Activated CD8-positive, alpha-beta memory T cell treated with anti-CD3 and anti-CD28 coated beads, Interleukin-2, amount 10 ng/mL, durations not matched to agents 7 days and 5 days (primary cell): Measurements from ENCODE around the gene CARM1. TPM values are rescaled to one million over a fixed set of nuclear protein-coding genes. Genes with fewer than 3 reads are reported as not detected.
"Not testable (repeated sequence)": the region's sequence is repeated elsewhere in the genome, so short reads cannot be mapped to it uniquely, and the experiment has no call there.

Experiments
- ATAC-seq: fragments of 150-1000 bp; cut with Tn5 transposase; one replicate; pipeline ENCODE4 v1.10.0; 2021; ENCODE audit warnings: moderate library complexity
- CTCF ChIA-PET: fragments of 350-600 bp; sonication (Branson Sonifier 250); formaldehyde crosslinking; loops from one replicate; lab custom pipeline; 2021; ENCODE audit warnings: antibody characterized with exemption; lab: Charles Lee
- DNase-seq: peaks from one replicate; pipeline ENCODE4 v3.0.0-alpha.2; 2020
- H3K27ac Mint-ChIP-seq: one replicate; pipeline ENCODE4 v1.8.0; 2021; ENCODE audit warnings: mild to moderate bottlenecking, mixed read lengths
- H3K27me3 Mint-ChIP-seq: one replicate; pipeline ENCODE4 v1.8.0; 2021; ENCODE audit warnings: mixed read lengths
- H3K36me3 Mint-ChIP-seq: one replicate; pipeline ENCODE4 v1.8.0; 2021; ENCODE audit warnings: mild to moderate bottlenecking, mixed read lengths
- H3K4me1 Mint-ChIP-seq: one replicate; pipeline ENCODE4 v1.8.0; 2021; ENCODE audit warnings: mixed read lengths
- H3K4me3 Mint-ChIP-seq: one replicate; pipeline ENCODE4 v1.8.0; 2021; ENCODE audit warnings: mild to moderate bottlenecking, moderate library complexity, mixed read lengths
- H3K9me3 Mint-ChIP-seq: one replicate; pipeline ENCODE4 v1.8.0; 2022; ENCODE audit warnings: low read depth, mixed read lengths
- total RNA-seq, 2 experiments: library from RNA; stranded (reverse); gene quantifications; one replicate each; pipeline ENCODE4 v1.2.3, GENCODE V29; 2021

The CARM1 gene
- total RNA-seq, 2 experiments from 2014 or later: 38.5 to 48.1 TPM

DNA sequence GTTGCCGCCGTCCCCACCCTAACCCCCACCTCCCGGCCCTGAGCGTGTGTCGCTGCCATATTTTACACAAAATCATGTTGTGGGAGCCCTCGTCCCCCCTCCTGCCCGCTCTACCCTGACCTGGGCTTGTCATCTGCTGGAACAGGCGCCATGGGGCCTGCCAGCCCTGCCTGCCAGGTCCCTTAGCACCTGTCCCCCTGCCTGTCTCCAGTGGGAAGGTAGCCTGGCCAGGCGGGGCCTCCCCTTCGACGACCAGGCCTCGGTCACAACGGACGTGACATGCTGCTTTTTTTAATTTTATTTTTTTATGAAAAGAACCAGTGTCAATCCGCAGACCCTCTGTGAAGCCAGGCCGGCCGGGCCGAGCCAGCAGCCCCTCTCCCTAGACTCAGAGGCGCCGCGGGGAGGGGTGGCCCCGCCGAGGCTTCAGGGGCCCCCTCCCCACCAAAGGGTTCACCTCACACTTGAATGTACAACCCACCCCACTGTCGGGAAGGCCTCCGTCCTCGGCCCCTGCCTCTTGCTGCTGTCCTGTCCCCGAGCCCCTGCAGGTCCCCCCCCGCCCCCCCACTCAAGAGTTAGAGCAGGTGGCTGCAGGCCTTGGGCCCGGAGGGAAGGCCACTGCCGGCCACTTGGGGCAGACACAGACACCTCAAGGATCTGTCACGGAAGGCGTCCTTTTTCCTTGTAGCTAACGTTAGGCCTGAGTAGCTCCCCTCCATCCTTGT lies 50.7 kb downstream of the CARM1 start:
- H3K4me1 Mint-ChIP-seq: no peaks in the 10 kb centered on the region
- no peaks in the 10 kb centered on the region for H3K9me3 Mint-ChIP-seq
- CTCF ChIA-PET: no interaction called here
- no peaks in the 10 kb centered on the region for H3K27me3 Mint-ChIP-seq
- H3K36me3 Mint-ChIP-seq: no peaks in the 10 kb centered on the region
- no peak for DNase-seq
- H3K4me3 Mint-ChIP-seq: no peak overlapping the region
- ATAC-seq: no peak
- H3K27ac Mint-ChIP-seq: no peak overlapping the region

DNA sequence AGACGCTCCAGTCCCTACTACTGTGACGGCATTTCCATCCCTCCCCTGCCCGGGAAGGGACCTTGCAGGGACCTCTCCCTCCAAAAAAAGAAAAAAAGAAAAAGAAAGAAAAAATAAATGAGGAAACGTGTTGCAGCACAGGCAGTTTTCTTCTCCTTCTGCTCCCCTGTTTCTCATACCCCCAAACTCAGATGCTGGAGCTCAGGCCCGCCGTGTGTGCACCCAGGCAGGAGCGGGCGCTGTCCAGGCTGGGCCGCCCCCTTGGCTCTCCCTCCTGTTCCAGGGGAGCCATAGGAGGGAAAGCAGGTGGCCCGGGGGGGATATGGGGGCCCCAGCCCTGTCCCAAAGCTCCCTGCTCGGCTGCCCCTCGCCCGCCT lies 51.3 kb downstream of the CARM1 start:
- H3K9me3 Mint-ChIP-seq: no peaks in the 10 kb centered on the region
- DNase-seq (no peak), ATAC-seq (no peak)
- no peaks in the 10 kb centered on the region for H3K27me3 Mint-ChIP-seq
- H3K27ac Mint-ChIP-seq: no peak overlapping the region
- H3K36me3 Mint-ChIP-seq: no peaks in the 10 kb centered on the region
- peaks cover 5% of the 10 kb centered on the region for H3K4me1 Mint-ChIP-seq
- H3K4me3 Mint-ChIP-seq: no peak overlapping the region
- CTCF ChIA-PET: no interaction called here

GRCh38 chr19:10923260-10924112 lies 52.1 kb downstream of the CARM1 start:
- no peak for ATAC-seq
- DNase-seq: no peak
- H3K27me3 Mint-ChIP-seq: no peaks in the 10 kb centered on the region
- no peaks in the 10 kb centered on the region for H3K9me3 Mint-ChIP-seq
- H3K4me1 Mint-ChIP-seq: peaks cover 8% of the 10 kb centered on the region
- no peak overlapping the region for H3K27ac Mint-ChIP-seq
- H3K36me3 Mint-ChIP-seq: no peaks in the 10 kb centered on the region
- CTCF ChIA-PET: no interaction called here
- no peak overlapping the region for H3K4me3 Mint-ChIP-seq

DNA sequence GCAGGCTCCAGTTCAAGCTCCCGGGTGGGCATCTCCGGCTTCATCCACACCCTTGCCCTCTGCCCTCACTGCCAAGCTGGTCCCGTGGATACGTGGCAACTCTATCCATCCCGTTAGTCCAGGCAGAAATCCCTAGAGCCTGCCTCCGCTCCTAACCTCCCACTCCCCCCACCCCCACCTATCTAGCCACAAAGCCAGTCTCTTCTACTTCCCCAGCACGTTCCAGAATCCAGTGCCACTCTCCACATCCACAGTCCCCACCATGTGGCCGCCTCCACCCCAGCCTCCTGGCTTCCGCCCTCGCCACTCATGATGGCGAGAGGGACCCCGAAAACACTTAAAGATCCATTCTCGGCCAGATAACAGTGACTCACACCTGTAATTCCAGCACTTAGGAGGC lies 53.2 kb downstream of the CARM1 start:
- Mint-ChIP-seq H3K4me3 (no peak overlapping the region), H3K27ac (no peak overlapping the region), H3K36me3 (no peaks in the 10 kb centered on the region), H3K9me3 (no peaks in the 10 kb centered on the region), H3K4me1 (peaks cover 11% of the 10 kb centered on the region), H3K27me3 (no peaks in the 10 kb centered on the region)
- CTCF ChIA-PET: no interaction called here
- DNase-seq (no peak), ATAC-seq (no peak)

GRCh38 chr19:10927730-10928562 lies 56.6 kb downstream of the CARM1 start:
- Mint-ChIP-seq H3K27me3 (no peaks in the 10 kb centered on the region), H3K36me3 (peaks cover 8% of the 10 kb centered on the region), H3K4me3 (peak overlapping the region; percentile 86), H3K27ac (peak overlapping the region; percentile 83), H3K4me1 (peaks cover 25% of the 10 kb centered on the region), H3K9me3 (no peaks in the 10 kb centered on the region)
- no peak for DNase-seq
- CTCF ChIA-PET: interaction anchor here (0.5 to 2.0 kb wide), 5 partner anchors 9 to 400 kb away, joined by 3 to 9 read pairs (median 6); no protein-coding TSS in a partner anchor
- peak; percentile 1 for ATAC-seq

GRCh38 chr19:10928563-10929401 lies 57.4 kb downstream of the CARM1 start, which contains the start of the genes TIMM29 and YIPF2:
Gene TIMM29 (plus strand): TSS chr19:10928811. CDS start chr19:10928823, 12 bp downstream.
Gene YIPF2 (minus strand): TSS chr19:10928639. CDS start chr19:10928410, 229 bp downstream.
- ATAC-seq: peak; percentile 90
- H3K4me1 Mint-ChIP-seq: peaks cover 25% of the 10 kb centered on the region
- H3K36me3 Mint-ChIP-seq: peaks cover 8% of the 10 kb centered on the region
- H3K27me3 Mint-ChIP-seq: no peaks in the 10 kb centered on the region
- peak within 1 kb of the TSS; percentile 83 for H3K27ac Mint-ChIP-seq
- H3K4me3 Mint-ChIP-seq: peak within 1 kb of the TSS; percentile 86
- DNase-seq: peak; percentile 97
- no peaks in the 10 kb centered on the region for H3K9me3 Mint-ChIP-seq
- CTCF ChIA-PET: interaction anchor here (1.2 to 3.5 kb wide), 3 partner anchors 8 to 56 kb away, joined by 3 to 26 read pairs (median 9); no protein-coding TSS in a partner anchor

GRCh38 chr19:10929402-10929794 lies 58.0 kb downstream of the CARM1 start:
- H3K4me1 Mint-ChIP-seq: peaks cover 25% of the 10 kb centered on the region
- CTCF ChIA-PET: interaction anchor here (0.9 to 3.5 kb wide), 2 partner anchors 11 to 13 kb away, joined by 3 to 26 read pairs; no protein-coding TSS in a partner anchor
- H3K27me3 Mint-ChIP-seq: no peaks in the 10 kb centered on the region
- no peak for ATAC-seq
- peak overlapping the region; percentile 69 for H3K27ac Mint-ChIP-seq
- peaks cover 8% of the 10 kb centered on the region for H3K36me3 Mint-ChIP-seq
- peak overlapping the region; percentile 86 for H3K4me3 Mint-ChIP-seq
- DNase-seq: no peak
- no peaks in the 10 kb centered on the region for H3K9me3 Mint-ChIP-seq

GRCh38 chr19:10935371-10936059 lies 64.2 kb downstream of the CARM1 start:
- no peak overlapping the region for H3K27ac Mint-ChIP-seq
- peaks cover 6% of the 10 kb centered on the region for H3K36me3 Mint-ChIP-seq
- DNase-seq (no peak), ATAC-seq (no peak)
- no peak overlapping the region for H3K4me3 Mint-ChIP-seq
- CTCF ChIA-PET: interaction anchor here (0.8 to 2.4 kb wide), 12 partner anchors 8 to 271 kb away, joined by 3 to 26 read pairs (median 8); partner anchors contain the start of genes TIMM29 and YIPF2
- H3K27me3 Mint-ChIP-seq: no peaks in the 10 kb centered on the region
- peaks cover 21% of the 10 kb centered on the region for H3K4me1 Mint-ChIP-seq
- no peaks in the 10 kb centered on the region for H3K9me3 Mint-ChIP-seq

DNA sequence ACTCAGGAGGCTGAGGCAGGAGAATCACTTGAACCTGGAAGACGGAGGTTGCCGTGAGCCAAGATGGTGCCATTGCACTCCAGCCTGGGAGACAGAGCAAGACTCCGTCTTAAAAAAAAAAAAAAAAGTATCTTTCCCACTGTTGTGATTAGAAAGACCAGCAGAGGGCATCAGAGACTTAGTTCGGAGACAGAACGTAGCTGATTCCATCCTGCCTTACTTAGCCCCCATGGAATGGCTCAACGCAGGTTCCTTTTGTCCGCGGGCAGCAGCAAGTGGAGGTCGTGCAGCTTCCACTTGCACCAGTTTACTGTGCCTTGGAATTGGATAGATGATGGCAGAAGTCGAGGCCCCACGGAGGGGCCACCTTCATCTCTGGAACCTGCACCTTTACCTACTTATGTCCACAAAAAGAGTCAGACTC lies 65.3 kb downstream of the CARM1 start:
- Mint-ChIP-seq H3K36me3 (peaks cover 3% of the 10 kb centered on the region), H3K4me1 (peaks cover 17% of the 10 kb centered on the region), H3K4me3 (no peak overlapping the region), H3K27me3 (no peaks in the 10 kb centered on the region), H3K9me3 (no peaks in the 10 kb centered on the region), H3K27ac (no peak overlapping the region)
- peak; percentile 53 for DNase-seq
- peak; percentile 91 for ATAC-seq
- CTCF ChIA-PET: interaction anchor here (0.6 to 2.4 kb wide), 32 partner anchors 9 to 271 kb away, joined by 3 to 26 read pairs (median 4); partner anchors contain the start of genes LDLR, TIMM29 and YIPF2

DNA sequence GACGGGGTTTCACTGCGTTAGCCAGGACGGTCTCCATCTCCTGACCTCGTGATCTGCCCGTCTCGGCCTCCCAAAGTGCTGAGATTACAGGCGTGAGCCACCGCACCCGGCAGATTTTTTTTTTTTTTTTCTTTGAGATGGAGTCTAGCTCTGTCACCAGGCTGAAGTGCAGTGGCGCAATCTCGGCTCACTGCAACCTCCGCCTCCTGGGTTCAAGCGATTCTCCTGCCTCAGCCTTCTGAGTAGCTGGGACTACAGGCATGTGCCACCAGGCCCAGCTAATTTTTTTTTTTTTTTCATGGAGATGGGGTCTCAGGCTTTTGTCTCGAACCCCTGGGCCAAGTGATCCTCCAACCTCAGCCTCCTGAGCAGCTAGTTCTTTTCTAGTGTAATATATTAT lies 70.3 kb downstream of the CARM1 start:
- not testable (repeated sequence) for ATAC-seq, DNase-seq, H3K9me3 Mint-ChIP-seq, H3K4me3 Mint-ChIP-seq, H3K27me3 Mint-ChIP-seq, H3K36me3 Mint-ChIP-seq, H3K27ac Mint-ChIP-seq
- CTCF ChIA-PET: interaction anchor here (0.6 to 3.4 kb wide), 32 partner anchors 10 to 510 kb away, joined by 3 to 26 read pairs (median 4); partner anchors contain the start of genes LDLR and SMARCA4
- peaks cover 21% of the 10 kb centered on the region for H3K4me1 Mint-ChIP-seq

DNA sequence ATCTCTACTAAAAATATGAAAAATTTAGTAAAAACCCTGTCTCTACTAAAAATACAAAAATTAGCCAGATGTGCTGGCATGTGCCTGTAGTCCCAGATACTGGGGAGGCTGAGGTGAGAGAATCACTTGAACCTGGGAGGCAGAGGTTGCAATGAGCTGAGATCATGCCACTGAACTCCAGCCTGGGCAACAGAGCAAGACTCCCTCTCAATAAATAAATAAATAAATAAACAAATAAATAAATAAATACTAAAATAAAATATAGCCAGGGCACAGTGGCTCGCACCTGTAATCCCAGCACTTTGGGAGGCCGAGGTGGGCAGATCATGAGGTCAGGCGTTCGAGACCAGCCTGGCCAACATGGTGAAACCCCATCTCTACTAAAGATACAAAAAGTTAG lies 72.1 kb downstream of the CARM1 start:
- not testable (repeated sequence) for DNase-seq, H3K27ac Mint-ChIP-seq, H3K9me3 Mint-ChIP-seq, H3K4me3 Mint-ChIP-seq, H3K36me3 Mint-ChIP-seq, ATAC-seq, H3K27me3 Mint-ChIP-seq
- peaks cover 19% of the 10 kb centered on the region for H3K4me1 Mint-ChIP-seq
- CTCF ChIA-PET: interaction anchor here (1.9 to 3.4 kb wide), 5 partner anchors 12 to 92 kb away, joined by 5 to 26 read pairs (median 12); partner anchors contain the start of gene SMARCA4
